ENCODE data around the gene SH3BP4. TPM values are rescaled to one million over a fixed set of nuclear protein-coding genes. Genes with fewer than 3 reads are reported as not detected.
A peak's percentile ranks its signal among the peaks of the same experiment; 100 is the strongest.
"Not testable (repeated sequence)": the region's sequence is repeated elsewhere in the genome, so short reads cannot be mapped to it uniquely, and the experiment has no call there.

Gene SH3BP4
- total RNA-seq, 1 experiment from 2014 or later = 49.1 TPM

- in situ Hi-C loops (cut with HindIII; ENCODE audit: low sequenced_read_pairs) = no loop called here
- DNase-seq (ENCODE audit: low spot score) = no peak
These were observed 53.9 kb downstream of the SH3BP4 start for GRCh38 chr2:235005603-235006259.

- in situ Hi-C loops (cut with HindIII; ENCODE audit: low sequenced_read_pairs) = no loop called here
- no peak for DNase-seq (ENCODE audit: low spot score)
These were observed 54.6 kb downstream of the SH3BP4 start for GRCh38 chr2:235006461-235006860.

GRCh38 chr2:235006986-235007385 is 55.2 kb downstream of the SH3BP4 start:
- no peak for DNase-seq (ENCODE audit: low spot score)
- in situ Hi-C loops (cut with HindIII; ENCODE audit: low sequenced_read_pairs) = no loop called here

GRCh38 chr2:235007664-235008457 is 56.0 kb downstream of the SH3BP4 start:
- DNase-seq (ENCODE audit: low spot score) = no peak
- in situ Hi-C loops (cut with HindIII; ENCODE audit: low sequenced_read_pairs) = no loop called here

GRCh38 chr2:235008584-235009044 is 56.8 kb downstream of the SH3BP4 start:
- in situ Hi-C loops (cut with HindIII; ENCODE audit: low sequenced_read_pairs) = no loop called here
- DNase-seq (ENCODE audit: low spot score) = no peak

GRCh38 chr2:235009081-235009480 is 57.3 kb downstream of the SH3BP4 start:
- in situ Hi-C loops (cut with HindIII; ENCODE audit: low sequenced_read_pairs) = no loop called here
- DNase-seq (ENCODE audit: low spot score) = no peak

GRCh38 chr2:235010117-235010714 is 58.4 kb downstream of the SH3BP4 start:
- in situ Hi-C loops (cut with HindIII; ENCODE audit: low sequenced_read_pairs) = no loop called here
- no peak for DNase-seq (ENCODE audit: low spot score)

GRCh38 chr2:235011607-235011928 is 59.8 kb downstream of the SH3BP4 start:
- no peak for DNase-seq (ENCODE audit: low spot score)
- in situ Hi-C loops (cut with HindIII; ENCODE audit: low sequenced_read_pairs) = no loop called here

GRCh38 chr2:235011929-235012631 is 60.3 kb downstream of the SH3BP4 start:
- in situ Hi-C loops (cut with HindIII; ENCODE audit: low sequenced_read_pairs) = no loop called here
- no peak for DNase-seq (ENCODE audit: low spot score)

- in situ Hi-C loops (cut with HindIII; ENCODE audit: low sequenced_read_pairs) = no loop called here
- DNase-seq (ENCODE audit: low spot score) = no peak
These were observed 65.6 kb downstream of the SH3BP4 start for GRCh38 chr2:235017441-235017840.

- no peak for DNase-seq (ENCODE audit: low spot score)
- in situ Hi-C loops (cut with HindIII; ENCODE audit: low sequenced_read_pairs) = no loop called here
These were observed 67.0 kb downstream of the SH3BP4 start for GRCh38 chr2:235018838-235019237.

GRCh38 chr2:235020141-235020540 is 68.3 kb downstream of the SH3BP4 start:
- in situ Hi-C loops (cut with HindIII; ENCODE audit: low sequenced_read_pairs) = not testable (repeated sequence)

GRCh38 chr2:235021752-235022151 is 69.9 kb downstream of the SH3BP4 start:
- DNase-seq (ENCODE audit: low spot score) = no peak
- in situ Hi-C loops (cut with HindIII; ENCODE audit: low sequenced_read_pairs) = no loop called here

More at GRCh38 chr2:235020141-235020540, 68.3 kb downstream of the SH3BP4 start:
- not testable (repeated sequence) for DNase-seq (ENCODE audit: low spot score)

- no peak for DNase-seq (ENCODE audit: low spot score)
- in situ Hi-C loops (cut with HindIII; ENCODE audit: low sequenced_read_pairs) = no loop called here
These were observed 72.5 kb downstream of the SH3BP4 start for GRCh38 chr2:235024191-235024860.

GRCh38 chr2:235024931-235025773 is 73.3 kb downstream of the SH3BP4 start:
- peak; percentile 85 for DNase-seq (ENCODE audit: low spot score)
- in situ Hi-C loops (cut with HindIII; ENCODE audit: low sequenced_read_pairs) = no loop called here

GRCh38 chr2:235025800-235026536 is 74.2 kb downstream of the SH3BP4 start:
- DNase-seq (ENCODE audit: low spot score) = no peak
- in situ Hi-C loops (cut with HindIII; ENCODE audit: low sequenced_read_pairs) = no loop called here

- DNase-seq (ENCODE audit: low spot score) = no peak
- in situ Hi-C loops (cut with HindIII; ENCODE audit: low sequenced_read_pairs) = no loop called here
These were observed 75.1 kb downstream of the SH3BP4 start for GRCh38 chr2:235026649-235027557.

Measured in G401 (cell line).